Suprapubic skin (tissue), 4 donors: ENCODE results near the gene FGFR3.

Experiments used
- POLR2A ChIP-seq, 2 donors: fragments of 450-650 bp; IDR thresholded peaks; one replicate each; pipeline ENCODE4 v1.6.1; 2017; ENCODE audit warnings: antibody characterized with exemption in 2 of 2, mild to moderate bottlenecking in 2 of 2, moderate library complexity in 2 of 2
- POLR2AphosphoS5 ChIP-seq, 3 donors: sonication (generic); formaldehyde crosslinking; IDR thresholded peaks; one replicate each; pipeline ENCODE4 v1.6.1; 2017; ENCODE audit warnings: antibody characterized with exemption in 3 of 3

DNA sequence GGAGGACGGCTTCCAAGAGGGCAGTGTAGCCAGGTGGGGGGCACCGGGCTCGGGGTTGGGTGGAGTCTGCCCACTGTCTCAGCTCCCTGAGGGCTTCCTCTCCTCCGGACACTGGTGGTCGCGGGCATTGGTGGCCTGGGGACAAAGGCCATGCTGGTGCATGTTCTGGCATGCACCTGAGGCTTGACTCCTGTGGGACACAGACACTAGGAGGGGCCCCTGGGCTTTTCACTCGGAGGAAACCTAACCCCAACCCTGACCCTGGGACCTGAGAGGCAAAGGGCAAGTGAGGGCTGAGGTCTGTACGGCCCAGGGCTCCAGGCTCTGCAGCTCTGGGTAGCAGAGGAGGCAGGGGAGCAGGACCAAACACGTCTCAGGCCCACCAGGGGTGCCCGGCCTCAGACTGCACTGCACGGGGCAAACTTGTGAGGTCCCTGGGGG, 22.3 kb upstream of the FGFR3 start:
- no peak for TF ChIP-seq POLR2AphosphoS5 (IDR thresholded peaks at IDR 0.05)
- no peak for TF ChIP-seq POLR2A (IDR thresholded peaks at IDR 0.05)
